ENCODE results near the gene RAB37.

The RAB37 gene, protein sequence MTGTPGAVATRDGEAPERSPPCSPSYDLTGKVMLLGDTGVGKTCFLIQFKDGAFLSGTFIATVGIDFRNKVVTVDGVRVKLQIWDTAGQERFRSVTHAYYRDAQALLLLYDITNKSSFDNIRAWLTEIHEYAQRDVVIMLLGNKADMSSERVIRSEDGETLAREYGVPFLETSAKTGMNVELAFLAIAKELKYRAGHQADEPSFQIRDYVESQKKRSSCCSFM

DNA sequence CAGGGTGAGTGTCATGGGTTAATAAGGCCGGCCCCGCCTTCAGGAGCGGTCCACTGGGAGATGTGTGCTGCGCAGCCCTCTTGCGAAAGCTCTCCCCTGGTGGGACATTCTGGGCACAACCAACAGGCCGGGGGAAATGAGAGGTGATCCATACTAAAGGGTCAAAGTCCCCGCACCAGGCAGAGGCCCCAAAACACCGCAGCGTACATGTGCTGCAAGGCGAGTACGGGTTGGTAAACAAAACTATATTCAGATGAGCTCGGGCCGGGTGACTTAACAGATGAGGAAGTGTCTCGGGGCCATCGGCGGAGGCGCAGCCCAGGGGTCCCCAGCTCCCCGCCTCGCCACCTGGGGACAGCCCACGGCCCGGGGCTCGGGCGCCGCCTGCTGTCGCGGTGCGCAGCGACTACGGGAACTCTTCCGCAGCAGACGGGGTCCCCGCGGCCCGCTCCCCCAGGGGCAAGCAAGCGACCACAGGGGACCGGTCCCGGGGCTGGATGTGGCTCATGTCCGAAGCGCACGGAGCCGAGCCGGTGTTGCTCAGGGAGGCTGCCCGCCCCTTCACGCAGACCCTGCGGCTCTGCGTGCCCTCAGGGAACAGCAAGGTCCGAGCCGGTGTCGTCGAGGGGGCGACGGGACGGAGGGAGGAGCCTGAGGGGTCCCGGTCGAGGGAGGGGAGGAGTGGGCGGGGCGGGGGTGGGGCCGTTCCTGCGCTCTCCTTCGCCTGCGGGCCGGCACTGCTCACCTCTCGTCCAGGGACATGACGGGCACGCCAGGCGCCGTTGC is at the start of gene RAB37:
TSS of gene RAB37 (plus strand) at position 744 of the 786 bp plus-strand sequence. CDS start at position 761, 17 bp downstream.
- no peak for DNase-seq

GRCh38 chr17:74687886-74688285 is 49.2 kb upstream of the RAB37 start:
- DNase-seq: no peak

DNA sequence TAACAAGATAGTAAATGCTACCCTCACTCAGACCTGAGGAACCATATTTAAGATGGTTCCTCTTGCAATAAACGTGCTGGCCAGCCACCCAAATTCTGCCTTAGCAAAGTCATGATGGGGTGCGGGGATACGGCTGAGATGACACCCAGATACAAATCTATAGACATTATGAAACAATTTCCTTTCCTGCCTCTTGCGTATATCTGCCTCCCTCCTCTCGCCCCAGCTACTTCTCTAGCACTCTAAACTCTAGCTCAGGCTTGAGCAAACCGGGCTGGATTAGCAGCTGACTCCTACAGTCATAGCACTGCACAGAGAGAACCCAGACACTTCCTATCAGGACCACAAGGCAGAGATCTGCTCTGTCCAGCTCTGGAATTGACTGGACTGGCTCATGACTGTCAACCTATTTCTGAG is 46.6 kb upstream of the RAB37 start:
- no peak for DNase-seq

DNA sequence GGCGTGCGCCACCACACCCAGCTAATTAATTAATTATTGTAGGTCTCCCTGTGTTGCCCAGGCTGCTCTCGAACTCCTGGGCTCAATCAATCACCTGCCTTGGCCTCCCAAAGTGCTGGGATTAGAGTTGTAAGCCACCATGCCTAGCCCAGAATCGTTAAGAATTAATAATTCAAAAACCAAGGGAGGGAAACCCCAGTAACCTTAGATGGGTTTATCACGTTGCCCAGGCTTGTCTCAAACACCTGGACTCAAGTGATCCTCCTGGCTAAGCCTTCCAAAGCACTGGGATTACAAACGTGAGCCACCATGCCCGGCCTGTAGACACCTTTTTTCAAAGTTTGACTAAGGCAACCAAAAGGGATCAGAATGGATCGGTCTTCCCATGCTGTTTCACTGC is 45.9 kb upstream of the RAB37 start:
- DNase-seq: no peak

- no peak for DNase-seq
These were observed 43.0 kb upstream of the RAB37 start for GRCh38 chr17:74694081-74694480.

- DNase-seq: no peak
These were observed 41.4 kb upstream of the RAB37 start for GRCh38 chr17:74695629-74696028.

- no peak for DNase-seq
These were observed 39.5 kb upstream of the RAB37 start for GRCh38 chr17:74697515-74697914.

- no peak for DNase-seq
These were observed 39.0 kb upstream of the RAB37 start for GRCh38 chr17:74698069-74698468.

DNA sequence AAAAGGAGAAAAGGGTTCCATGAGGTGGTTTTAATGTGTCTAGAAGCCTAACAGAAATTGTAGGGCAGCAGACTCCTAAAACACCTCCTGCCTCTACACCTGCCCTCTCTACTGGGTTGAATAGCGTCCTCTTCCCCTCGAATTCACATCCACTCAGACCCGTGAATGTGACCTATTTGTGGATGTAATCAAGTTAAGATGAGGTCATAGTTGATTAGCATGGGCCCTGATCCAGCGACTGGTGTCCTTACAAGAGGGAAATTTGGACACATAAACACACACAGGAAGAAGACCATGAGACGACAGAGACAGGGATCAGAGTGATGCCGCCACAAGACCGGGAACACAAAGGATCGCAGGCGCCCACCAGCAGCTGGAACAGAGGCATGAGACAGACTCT is 37.8 kb upstream of the RAB37 start:
- no peak for DNase-seq

- DNase-seq: no peak
These were observed 34.8 kb upstream of the RAB37 start for GRCh38 chr17:74702116-74702871.

GRCh38 chr17:74703311-74703710 is 33.7 kb upstream of the RAB37 start:
- no peak for DNase-seq

DNA sequence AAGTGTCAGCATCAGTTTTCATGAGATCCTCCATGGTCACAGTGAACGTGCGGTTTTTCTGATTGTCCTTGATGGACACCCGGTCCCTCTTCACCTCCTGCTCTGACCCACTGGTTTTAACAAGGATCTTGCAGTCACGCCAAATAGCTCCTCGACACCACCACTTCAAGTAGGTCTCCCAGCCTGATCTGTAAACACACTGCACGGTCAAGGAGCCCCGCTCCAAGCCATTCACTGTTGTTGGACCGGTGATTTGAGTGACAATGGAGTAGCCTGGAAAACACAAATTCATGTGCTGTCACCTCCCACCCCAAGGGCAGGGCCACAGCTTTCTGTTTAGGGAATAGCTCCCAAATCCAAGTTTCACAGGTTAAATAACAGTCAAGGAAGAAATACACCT is 32.5 kb upstream of the RAB37 start:
- DNase-seq: no peak

- DNase-seq: no peak
These were observed 25.8 kb upstream of the RAB37 start for GRCh38 chr17:74711058-74711824.

- DNase-seq: no peak
These were observed 24.8 kb upstream of the RAB37 start for GRCh38 chr17:74712301-74712700.

DNA sequence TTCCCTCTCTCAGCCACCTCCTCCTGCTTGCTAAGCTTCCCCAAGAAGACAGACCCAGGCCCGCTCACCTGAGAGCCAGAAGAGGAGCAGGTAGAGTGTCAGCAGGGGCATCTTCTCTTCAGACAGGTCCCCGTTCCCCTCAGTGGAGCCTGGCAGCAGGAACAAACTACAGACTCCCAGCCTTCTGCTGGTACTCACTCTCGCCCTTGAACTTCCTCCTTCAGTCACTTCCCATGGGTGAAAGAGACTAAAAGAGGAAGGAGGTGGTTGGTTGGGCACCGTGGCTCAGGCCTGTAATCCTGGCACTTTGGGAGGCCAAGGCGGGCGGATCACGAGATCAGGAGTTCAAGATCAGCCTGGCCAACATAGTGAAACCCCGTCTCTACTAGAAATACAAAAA is 24.3 kb upstream of the RAB37 start, which contains the start of gene CD300LF:
TSS of gene CD300LF (minus strand) at position 168 of the 400 bp plus-strand sequence. CDS start at position 111, 57 bp downstream.
- no peak for DNase-seq

DNA sequence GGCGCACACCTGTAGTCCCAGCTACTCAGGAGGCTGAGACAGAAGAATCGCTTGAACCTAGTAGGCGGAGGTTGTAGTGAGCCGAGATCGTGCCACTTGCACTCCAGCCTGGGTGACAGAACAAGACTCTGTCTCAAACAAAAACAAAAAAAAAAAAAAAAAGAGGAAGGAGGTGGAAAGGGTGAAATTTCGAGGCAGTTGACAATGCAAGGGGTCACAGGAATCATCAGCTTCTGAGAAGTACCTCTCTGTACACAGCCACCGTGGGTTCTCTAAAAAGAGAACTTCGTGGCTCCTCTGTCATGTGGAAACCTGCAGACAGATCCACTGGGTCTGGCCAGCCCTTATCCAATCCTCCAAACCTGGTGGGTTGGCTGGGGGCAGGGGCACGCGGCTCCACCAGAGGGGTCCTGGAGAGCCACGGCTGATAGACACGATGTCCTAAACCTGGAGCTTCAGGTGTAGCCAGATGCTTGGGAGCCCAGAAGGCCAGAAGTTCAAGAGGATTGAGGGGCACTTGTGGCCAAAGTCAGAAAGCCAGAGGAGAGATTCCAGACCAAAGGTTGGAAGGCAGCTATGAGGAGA is 23.8 kb upstream of the RAB37 start:
- DNase-seq: no peak

DNA sequence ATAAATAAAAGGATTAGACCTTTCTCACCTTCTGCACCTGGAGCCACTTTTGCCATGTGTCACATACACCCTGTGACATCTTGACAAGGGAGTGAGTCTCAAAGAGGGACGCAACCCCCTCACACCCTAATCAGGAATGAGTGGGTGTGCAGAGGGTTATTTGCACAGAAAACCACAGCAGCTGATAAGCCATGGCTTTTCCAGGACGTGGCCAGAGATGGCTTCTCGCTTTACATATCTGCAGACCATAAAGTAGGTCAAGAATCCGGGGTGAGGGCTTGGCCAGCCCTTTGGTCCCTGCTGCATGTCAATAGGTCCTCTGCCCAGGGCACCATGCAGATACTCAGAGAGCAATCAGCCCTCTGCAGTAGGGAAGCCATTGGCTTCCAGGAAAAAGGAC is 21.9 kb upstream of the RAB37 start:
- no peak for DNase-seq

- no peak for DNase-seq
These were observed 16.6 kb upstream of the RAB37 start for GRCh38 chr17:74720506-74720905.

GRCh38 chr17:74722782-74723181 is 14.3 kb upstream of the RAB37 start:
- DNase-seq: no peak

GRCh38 chr17:74723891-74724290 is 13.2 kb upstream of the RAB37 start:
- DNase-seq: no peak

DNA sequence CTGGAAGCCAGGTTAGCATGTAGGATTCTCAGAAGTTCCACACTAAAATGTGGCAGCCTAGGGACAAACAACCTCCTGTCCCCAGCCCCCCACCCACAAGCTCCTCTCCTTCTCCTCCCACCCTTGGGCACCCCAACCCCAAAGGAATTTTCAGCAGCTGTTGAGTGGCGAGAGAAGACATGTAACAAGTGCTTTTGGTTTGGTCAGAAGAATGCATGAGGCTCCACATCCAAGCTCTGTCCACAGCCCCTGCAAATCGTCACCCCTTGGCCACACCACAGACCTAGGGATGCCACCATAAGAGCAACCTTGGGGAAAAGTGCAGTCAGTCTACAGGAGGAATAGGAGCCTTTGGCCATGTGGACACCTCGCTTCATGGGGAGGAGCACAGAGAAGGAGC is 11.9 kb upstream of the RAB37 start:
- no peak for DNase-seq

DNA sequence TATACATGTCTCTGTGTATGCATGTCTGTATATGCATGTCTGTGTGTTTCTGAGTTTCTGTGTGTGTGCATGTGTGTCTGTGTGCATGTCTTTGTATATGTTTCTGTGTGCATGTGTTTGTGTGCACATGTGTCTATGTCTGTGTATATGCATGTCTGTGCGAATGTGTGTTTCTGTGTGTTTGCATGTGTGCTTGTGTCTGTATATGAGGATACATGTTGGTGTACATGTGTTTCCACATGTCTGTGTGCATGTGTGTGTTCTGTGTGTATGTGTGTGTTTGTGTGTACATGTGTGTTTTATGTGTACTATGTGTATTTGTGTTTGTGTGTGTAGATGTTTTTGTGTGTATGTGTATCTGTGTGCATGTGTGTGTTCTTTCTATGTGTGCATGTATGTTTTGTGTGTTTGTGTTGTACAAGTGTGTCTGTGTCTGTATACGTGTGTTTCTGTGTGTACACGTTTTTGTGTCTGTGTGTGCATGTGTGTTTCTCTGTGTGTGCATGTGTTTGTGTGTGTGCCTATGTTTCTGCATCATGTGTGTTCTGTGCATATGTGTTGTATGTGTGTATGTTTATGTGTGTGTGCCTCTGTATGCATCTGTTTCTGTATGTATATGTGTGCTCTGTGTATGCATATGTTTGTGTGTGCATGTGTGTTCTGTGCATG is 8.9 kb upstream of the RAB37 start:
- DNase-seq: no peak

All from NCI-H510A (cell line).